Stimulated activated CD4-positive, alpha-beta T cell treated with anti-CD3 and anti-CD28 coated beads, TNF-alpha, amount 100 ng/mL, for 1 hour (primary cell): ENCODE results near the gene IQGAP1.

Experiments
- DNase-seq, 3 donors: peaks; one replicate each; pipeline ENCODE4 v3.0.0-alpha.2; 2020; ENCODE audit warnings: low read depth in 3 of 3, low spot score in 1 of 3

Gene IQGAP1

DNA sequence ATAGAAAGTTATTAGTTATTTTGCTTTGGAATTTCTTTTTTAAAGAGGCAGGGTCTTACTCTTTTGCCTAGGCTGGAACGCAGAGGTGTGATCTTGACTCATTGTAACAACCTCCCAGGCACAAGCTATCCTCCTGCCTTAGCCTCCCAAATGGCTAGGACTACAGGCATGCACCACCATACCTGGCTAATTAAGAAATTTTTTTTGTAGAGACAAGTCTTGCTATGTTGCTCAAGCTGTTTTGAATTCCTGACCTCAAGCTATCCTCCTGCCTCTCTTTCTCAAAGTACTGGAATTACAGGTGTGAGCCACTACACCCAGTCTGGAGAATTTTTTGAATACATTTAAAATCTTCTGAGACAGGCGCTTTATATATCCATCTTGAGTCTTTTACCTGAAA lies 49.5 kb downstream of the IQGAP1 start:
- no peak for DNase-seq

DNA sequence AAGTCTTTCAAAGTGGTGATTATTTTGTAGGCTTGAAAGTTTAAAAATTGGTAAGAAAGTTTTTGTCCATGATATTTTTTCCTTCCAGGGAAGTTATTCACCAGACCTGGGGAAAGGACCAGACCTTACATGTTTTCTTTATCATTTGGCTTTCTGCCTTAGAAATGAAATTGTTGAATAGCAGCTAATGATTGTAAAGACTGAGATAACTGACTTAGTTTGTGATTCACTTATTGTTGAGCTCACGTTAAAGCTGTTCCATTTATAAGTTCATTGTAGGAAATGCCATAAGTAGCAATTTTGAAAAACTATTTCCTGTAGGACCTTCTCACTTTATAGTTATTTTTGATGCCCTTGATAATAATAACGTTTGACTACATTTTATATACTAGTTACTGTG lies 51.9 kb downstream of the IQGAP1 start:
- no peak for DNase-seq

DNA sequence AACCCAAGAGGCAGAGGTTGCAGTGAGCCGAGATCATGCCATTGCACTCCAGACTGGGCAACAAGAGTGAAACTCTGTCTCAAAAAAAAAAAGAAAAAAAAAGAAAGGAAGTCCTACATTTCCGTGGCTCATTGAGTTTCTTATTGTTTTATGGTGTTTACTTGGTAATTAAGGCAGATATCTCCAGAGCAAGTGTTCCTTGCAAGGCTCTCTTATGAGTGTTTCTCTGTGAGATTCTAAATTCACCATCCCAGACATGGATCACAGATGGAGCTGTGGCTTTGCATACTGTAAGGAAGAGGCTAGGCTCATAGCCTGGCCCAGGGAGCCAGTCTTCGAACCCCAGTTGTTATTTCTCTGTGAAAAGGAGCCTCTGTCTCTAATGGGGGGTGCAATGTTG lies 53.0 kb downstream of the IQGAP1 start:
- no peak for DNase-seq

DNA sequence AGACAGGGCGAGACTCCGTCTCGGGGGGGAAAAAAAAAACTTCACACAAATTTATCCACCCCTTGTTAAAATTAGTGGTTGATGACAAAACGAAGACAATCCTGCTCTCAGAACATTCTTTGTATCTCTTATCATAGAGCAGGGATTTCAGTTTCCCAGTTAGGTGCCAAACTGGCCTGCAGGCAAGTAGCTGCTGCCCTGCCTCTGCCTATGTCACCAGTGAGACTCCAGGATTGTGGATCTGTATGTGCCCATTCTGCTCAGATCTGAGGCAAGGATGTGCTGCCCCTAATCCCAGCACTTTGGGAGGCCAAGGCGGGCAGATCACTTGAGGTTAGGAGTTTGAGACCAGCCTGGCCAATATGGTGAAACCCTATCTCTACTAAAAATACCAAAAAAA lies 54.4 kb downstream of the IQGAP1 start:
- no peak for DNase-seq

DNA sequence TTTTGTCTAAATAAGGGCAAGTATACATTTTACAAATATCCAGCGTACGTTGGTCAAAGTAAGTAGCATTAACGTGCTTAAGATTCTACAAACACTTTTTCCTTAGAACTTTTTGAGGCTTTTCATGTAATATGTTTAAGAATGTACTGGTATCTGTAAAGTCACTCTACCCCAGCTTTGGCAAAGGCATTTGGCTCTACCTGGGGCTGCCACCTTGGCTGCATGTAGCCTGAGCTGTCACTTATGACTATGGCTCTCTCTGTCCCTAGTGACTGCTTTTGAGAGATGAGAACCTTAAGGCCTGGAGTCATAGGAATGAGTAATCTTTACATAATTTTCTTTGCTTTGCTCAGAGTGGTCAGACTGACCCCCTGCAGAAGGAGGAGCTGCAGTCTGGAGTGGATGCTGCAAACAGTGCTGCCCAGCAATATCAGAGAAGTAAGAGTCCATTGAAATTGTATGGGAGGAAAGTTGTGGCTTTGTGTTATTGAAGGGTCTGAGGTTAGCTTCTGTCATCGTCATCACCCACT lies 61.2 kb downstream of the IQGAP1 start:
- DNase-seq = no peak

DNA sequence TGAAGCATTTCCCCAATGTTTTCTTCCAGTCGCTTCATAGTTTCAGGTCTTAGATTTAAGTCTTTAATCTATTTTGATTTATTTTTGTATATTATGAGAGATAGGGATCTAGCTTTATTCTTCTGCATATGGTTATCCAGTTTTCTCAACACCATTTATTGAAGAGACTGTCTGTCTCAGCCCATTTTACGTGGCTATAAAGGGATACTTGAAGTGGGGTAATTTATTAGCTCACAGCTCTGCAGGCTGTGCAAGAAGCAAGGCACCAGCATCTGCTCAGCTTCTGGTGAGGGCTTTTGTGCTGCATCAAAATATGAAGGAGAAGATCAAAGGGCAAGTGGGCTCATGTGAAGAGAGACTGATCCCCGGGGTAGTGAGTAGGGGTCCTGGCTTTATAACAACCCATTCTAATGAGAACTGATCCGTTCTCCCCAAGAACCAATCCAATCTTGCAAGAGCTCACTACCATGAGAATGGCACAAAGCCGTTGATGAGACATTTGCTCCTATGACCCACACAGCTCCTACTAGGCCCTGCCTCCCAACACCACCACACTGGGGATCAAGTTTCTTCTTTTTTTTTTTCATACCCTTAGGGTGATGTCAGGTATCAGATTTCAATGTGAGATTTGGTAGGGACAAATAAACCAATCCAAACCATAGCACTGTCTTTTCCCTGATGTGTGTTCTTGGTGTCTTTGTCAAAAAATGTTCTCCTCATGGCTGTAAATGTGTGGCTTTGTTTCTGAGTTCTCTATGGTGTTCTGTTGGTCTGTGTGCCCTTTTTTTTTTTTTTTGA lies 63.2 kb downstream of the IQGAP1 start:
- no peak for DNase-seq

DNA sequence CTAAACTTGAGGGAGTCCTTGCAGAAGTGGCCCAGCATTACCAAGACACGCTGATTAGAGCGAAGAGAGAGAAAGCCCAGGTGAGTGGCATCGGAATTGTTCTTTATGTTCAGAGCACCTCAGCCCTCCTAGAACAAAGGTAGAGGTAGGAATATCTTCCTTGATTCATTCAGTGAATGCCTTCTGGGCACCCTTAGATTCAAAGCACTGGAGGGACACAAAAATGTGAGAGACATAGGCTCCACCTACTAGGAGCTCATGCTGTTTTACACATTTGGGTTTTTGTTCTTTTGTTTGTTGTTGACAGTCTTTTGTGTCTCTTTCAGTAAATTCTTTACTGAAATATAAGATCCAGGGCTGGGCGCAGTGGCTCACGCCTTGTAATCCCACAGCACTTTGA lies 68.2 kb downstream of the IQGAP1 start:
- no peak for DNase-seq

DNA sequence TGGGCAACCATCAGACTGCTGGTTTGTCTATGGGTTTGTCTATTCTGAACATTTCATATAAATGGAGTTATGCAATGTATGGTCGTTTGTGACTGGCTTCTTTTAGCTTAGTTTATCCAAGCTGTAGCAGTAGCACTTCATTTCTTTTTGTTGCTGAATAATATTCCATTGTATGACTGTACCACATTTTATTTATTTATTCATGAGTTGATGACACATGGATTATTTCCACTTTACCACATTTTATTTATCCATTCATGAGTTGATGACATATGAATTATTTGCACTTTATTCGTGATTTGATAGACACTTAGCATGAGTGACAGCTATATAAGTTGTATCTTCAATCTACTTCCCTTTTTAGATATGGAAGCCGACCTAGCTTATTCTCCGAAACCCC lies 70.0 kb downstream of the IQGAP1 start:
- no peak for DNase-seq

DNA sequence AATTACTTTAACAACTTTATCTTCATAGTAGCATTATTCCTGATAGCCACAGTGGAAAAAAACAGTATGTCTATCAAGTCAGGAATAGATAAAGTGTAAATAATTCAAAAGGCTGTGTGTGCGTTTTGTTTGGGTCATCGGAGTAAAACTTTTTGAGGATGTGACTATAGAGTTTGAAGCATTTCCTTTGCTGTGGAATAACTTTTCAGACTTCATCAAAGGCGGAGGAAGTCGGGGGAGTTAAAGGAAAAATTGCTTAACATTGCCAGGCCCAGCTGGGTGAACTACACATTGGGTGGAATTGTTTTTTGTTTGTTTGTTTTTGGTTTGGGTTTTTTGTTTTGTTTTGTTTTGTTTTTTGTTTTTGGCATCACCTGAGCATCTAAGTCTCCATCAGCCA lies 71.3 kb downstream of the IQGAP1 start:
- no peak for DNase-seq

DNA sequence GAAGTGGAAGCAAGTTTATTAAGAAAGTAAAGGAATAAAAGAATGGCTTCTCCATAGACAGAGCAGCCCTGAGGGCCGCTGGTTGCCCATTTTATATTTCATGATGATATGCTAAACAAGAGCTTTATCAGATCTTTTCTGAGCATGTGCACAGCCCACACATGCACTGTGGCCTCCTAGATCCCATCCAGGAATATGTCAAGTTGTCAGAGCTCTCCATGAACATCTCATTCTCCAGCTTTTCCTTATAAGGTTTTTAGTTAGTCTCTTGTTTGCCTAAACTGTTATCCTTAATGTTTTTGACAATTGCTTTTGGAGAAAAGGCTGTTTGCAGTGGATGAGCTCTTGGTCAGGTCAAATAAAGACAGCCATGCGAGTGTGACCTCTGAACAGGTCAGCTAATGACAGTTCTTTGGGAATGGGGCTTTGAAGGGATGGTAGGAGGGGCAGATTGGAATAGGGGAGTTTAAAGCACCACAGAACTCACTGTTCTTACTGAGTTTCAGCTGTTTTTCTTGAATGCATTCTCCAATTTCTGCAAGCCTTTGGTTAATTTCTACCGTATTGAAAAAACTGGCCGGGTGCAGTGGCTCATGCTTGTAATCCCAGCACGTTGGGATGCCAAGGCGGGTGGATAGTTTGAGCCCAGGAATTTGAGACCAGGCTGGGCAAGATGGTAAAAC lies 72.2 kb downstream of the IQGAP1 start:
- no peak for DNase-seq

DNA sequence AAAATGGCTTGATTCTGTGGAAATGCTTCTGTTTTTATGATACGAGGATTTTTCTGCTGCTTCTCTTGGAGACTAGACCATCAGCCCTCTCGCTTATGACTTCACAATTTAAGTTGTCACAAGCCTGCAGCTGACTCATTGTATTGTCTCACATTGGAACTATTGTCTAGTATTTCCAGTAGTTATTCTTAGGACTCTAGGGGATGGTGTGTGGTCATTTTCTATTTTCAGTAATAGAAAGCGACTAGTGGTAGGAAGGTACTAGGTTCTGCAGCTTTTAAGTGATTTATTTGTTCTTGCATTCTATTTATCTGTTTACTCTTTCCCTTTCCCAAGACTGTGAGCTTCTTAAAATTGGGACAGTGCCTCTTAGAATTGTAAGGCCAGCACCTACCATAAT lies 75.3 kb downstream of the IQGAP1 start:
- DNase-seq = no peak

DNA sequence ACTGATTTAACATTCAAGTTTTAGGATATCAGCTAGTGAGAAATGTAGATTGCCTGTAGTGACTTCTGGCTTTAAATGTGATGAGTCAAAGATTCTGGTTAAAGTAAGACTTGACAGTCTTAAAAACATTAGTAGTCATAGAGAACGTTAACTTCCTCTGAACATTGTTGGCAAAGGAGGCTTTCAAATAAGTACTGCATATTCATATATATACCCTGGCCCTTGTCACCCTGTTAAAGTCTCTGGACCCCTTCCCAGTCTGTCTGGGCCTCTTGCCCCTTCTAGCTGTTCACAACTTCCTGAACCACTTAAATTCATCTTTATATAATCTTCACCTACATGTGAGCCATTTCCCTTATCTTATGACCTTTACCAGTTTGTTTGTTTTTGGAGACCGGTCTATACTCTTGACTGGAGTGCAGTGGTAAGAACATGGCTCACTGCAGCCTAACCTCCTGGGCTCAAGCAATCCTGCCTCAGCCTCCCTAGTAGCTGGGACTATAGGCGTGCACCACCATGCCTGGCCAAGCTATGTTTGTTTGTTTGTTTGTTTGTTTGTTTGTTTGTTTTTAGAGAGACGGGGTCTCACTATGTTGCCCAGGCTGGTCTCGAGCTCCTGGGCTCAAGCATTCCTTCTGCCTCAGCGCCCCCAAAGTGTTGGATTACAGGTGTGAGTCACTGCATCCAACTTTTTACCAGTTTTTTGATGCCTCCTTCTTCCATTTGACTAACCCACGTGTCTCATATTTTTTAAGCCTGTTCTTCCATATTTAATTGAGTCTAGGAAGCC lies 77.3 kb downstream of the IQGAP1 start:
- no peak for DNase-seq

DNA sequence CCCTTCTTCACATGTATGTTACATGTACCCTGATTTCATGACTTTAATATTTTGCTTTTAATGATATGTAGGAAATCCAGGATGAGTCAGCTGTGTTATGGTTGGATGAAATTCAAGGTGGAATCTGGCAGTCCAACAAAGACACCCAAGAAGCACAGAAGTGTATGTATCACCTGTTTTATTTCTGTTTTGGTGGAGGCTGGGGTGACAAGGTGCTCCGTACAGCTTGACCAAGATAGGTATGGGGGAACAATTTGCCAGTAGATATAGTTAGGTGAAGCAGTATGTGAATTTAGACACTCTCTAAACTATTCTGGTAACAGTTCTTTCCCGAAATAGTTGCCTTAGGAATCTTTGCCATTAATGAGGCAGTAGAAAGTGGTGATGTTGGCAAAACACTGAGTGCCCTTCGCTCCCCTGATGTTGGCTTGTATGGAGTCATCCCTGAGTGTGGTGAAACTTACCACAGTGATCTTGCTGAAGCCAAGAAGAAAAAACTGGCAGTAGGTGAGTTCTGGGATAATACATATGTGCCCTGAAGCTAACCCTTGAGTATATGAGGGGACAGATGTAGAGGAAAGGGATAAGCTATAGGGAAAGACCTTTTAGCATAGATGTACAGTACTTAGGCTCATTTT lies 78.0 kb downstream of the IQGAP1 start:
- no peak for DNase-seq

DNA sequence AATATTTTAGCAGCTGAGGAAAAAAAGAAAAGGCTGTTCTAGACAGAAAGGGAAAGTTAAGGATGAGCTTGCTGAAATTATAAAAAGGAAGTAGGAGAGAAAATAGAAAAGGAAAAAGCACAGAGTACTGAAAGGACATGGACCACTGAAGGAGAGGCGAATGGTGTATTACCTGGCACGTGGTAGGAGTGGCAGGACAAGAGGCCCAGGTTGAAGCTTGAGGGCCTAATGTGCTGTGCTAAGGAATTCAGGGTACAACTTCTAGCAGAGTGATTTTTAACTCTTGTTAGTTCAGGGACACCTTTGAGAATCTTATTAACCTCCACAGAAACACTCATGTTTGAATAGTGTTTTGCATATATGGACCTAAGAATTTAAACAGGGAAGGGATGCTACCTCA lies 81.7 kb downstream of the IQGAP1 start:
- DNase-seq = no peak

DNA sequence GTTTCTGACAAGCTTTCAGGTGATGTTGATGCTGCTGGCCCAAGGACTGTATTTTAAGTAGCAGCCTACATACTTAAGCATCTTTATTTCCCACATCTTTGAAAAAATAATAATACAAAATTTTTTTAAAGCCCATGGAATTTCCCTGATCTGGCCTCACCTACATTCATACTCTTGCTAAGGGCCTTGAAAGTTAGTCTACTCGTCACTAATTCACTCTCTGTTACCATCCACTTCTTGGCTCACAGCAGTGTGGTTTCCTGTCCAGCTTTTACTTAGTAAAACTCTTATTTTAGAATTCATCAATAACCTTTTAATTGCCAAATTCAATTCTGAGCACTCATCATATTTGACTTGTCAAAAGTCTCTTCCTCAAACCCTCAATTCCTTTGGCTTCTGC lies 82.4 kb downstream of the IQGAP1 start:
- DNase-seq = no peak

DNA sequence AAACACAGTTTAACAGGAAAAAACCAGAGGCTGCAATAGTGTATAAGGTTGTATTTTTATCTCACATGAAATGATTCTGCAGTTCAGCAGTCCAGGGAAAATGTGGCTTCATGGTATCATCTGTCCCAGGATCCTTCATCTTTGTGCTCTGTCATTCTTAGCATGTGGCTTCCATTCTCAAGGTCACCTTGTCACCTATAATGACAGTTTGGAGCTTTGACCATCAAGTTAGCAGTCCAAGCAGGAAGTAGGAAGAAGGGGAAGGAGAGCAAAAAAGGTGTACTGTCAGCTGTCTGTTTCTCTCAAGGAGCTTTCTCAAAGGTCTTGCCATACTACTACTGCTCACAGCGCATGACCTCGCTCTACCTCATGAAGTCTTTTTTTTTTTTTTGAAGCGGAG lies 83.1 kb downstream of the IQGAP1 start:
- no peak for DNase-seq

DNA sequence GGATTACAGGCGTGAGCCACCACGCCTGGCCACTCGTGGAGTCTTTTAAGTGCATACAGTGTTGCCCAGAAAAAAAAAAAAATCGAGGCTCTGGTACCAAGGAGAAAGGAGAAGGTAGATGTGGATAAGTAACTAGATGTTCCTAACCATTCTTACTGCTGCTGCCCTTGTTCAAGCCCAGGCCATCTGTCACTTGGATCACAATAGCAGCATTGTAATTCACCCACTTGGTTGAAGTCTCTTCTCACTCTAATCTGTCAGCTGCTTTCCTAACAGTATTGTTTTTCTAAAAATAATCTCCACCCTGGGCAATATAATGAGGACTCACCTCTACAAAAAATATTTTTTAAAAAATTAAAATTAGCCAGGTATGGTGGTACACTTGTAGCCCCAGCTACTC lies 83.7 kb downstream of the IQGAP1 start:
- DNase-seq = no peak

DNA sequence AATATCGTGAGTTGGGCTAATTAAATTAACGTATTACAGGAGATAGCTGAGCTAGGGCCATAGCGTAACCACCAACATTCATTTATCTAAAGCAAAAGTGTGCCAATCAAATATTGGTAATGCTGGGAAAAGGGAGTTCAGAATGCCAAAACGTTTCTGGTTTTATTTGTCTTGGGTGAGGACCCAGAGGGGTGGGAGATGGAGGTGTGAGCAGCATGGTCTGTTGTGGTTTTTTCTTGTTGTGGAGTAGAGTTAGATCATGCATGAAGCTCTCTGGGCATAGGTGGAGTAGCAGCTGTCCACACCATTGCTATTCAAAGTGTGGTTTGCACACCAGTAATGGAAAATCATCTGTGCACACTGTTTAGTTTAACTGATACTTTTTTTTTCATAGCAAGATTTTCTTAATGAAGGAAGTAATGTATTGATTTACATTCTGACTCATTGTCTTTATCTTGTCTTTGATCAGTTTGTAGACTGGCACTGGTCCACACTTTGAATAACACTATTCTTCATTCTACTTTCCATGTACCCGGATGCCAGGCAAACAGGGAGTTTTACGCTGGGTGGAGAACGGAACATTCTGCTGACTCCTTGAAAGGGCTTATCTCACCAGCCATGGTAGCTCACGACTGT lies 90.9 kb downstream of the IQGAP1 start:
- DNase-seq = no peak

DNA sequence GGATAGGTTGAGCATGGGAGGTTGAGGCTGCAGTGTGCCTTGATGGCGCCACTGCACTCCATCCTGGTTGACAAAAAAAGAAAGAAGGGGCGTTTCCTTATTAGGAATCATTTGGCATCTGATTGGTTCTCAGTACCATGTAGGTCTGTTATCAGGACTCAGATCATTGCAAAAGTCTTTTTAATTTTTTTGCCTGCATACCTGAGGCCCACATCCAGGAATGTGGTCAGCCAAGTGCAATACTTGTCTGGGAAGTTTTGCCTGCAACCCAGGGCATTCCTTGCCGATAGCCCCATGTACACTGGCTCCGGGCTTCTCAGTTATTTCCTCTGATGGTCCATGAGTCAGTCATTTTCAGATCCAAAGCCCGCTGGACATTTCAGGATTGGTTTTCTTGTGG lies 91.6 kb downstream of the IQGAP1 start:
- DNase-seq = no peak

DNA sequence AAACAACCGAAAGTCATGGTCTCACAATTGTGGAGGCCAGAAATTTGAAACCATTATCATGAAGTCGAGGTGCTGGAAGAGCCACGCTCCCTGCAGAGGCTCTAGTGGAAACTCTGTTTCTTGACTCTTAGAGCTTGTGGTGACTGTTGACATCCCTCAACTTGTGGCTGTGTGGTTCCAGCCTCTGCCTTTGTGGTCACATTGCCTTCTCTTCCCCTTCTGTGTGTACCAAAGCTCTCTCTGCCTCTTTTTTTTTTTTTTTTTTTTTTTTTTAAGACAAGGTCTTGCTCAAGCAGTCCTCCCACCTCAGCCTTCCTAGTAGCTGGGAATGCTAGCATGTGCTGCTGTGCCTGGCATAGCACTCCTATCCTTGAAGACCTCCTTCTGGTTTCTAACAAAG lies 93.0 kb downstream of the IQGAP1 start:
- no peak for DNase-seq
